ENCODE measurements around the gene TACR1.

- TF ChIP-seq YY1 (IDR thresholded peaks at IDR 0.05; ENCODE audit: low read depth) (no peak), NFIC (IDR thresholded peaks at IDR 0.05; ENCODE audit: borderline replicate concordance) (no peak), EP300 (IDR thresholded peaks at IDR 0.05; ENCODE audit: borderline replicate concordance in 1 of 2, low read depth in 1 of 2, low read length in 1 of 2) (no peak), GABPA (IDR thresholded peaks at IDR 0.05; ENCODE audit: low read depth) (no peak), RCOR1 (IDR thresholded peaks at IDR 0.05; ENCODE audit: low read length) (no peak), RAD21 (IDR thresholded peaks at IDR 0.05; ENCODE audit: low read length) (no peak), USF2 (IDR thresholded peaks at IDR 0.05; ENCODE audit: borderline replicate concordance, low read depth, low read length) (no peak)
- TF ChIP-seq, protein P1, sequence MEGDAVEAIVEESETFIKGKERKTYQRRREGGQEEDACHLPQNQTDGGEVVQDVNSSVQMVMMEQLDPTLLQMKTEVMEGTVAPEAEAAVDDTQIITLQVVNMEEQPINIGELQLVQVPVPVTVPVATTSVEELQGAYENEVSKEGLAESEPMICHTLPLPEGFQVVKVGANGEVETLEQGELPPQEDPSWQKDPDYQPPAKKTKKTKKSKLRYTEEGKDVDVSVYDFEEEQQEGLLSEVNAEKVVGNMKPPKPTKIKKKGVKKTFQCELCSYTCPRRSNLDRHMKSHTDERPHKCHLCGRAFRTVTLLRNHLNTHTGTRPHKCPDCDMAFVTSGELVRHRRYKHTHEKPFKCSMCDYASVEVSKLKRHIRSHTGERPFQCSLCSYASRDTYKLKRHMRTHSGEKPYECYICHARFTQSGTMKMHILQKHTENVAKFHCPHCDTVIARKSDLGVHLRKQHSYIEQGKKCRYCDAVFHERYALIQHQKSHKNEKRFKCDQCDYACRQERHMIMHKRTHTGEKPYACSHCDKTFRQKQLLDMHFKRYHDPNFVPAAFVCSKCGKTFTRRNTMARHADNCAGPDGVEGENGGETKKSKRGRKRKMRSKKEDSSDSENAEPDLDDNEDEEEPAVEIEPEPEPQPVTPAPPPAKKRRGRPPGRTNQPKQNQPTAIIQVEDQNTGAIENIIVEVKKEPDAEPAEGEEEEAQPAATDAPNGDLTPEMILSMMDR (IDR thresholded peaks at IDR 0.05) = no peak
- TF ChIP-seq, protein P2, sequence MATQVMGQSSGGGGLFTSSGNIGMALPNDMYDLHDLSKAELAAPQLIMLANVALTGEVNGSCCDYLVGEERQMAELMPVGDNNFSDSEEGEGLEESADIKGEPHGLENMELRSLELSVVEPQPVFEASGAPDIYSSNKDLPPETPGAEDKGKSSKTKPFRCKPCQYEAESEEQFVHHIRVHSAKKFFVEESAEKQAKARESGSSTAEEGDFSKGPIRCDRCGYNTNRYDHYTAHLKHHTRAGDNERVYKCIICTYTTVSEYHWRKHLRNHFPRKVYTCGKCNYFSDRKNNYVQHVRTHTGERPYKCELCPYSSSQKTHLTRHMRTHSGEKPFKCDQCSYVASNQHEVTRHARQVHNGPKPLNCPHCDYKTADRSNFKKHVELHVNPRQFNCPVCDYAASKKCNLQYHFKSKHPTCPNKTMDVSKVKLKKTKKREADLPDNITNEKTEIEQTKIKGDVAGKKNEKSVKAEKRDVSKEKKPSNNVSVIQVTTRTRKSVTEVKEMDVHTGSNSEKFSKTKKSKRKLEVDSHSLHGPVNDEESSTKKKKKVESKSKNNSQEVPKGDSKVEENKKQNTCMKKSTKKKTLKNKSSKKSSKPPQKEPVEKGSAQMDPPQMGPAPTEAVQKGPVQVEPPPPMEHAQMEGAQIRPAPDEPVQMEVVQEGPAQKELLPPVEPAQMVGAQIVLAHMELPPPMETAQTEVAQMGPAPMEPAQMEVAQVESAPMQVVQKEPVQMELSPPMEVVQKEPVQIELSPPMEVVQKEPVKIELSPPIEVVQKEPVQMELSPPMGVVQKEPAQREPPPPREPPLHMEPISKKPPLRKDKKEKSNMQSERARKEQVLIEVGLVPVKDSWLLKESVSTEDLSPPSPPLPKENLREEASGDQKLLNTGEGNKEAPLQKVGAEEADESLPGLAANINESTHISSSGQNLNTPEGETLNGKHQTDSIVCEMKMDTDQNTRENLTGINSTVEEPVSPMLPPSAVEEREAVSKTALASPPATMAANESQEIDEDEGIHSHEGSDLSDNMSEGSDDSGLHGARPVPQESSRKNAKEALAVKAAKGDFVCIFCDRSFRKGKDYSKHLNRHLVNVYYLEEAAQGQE (IDR thresholded peaks at IDR 0.05; ENCODE audit: low read depth, low read length) = no peak
Measured at GRCh38 chr2:75099521-75099922, 99.8 kb downstream of the TACR1 start.
